Measurements from ENCODE around the gene PRSS22. TPM values are rescaled to one million over a fixed set of nuclear protein-coding genes. Genes with fewer than 3 reads are reported as not detected.

Gene PRSS22
- total and polyA plus RNA-seq, 2 experiments from 2014 or later = 1.3 to 2.0 TPM

DNA sequence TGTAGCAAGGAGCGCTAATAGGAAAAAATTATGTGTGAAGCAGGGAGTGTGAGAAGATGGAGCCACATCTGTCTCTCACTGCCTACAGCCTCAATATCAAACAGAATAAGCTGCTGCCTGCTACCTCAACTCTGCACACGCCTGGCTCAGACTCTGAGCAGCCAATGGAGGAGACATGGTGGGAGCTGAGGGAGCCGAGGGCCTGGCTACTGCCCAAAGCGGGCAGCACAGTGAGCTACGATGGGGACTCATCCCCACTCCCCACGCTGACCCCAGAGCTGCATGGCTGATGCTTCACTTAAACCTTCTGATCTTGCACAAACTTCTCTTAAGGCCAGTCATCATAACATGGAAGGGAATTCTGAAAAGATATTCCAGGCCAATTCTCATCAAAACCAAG lies 14.0 kb upstream of the PRSS22 start (continued):
- TF ChIP-seq, protein P1, sequence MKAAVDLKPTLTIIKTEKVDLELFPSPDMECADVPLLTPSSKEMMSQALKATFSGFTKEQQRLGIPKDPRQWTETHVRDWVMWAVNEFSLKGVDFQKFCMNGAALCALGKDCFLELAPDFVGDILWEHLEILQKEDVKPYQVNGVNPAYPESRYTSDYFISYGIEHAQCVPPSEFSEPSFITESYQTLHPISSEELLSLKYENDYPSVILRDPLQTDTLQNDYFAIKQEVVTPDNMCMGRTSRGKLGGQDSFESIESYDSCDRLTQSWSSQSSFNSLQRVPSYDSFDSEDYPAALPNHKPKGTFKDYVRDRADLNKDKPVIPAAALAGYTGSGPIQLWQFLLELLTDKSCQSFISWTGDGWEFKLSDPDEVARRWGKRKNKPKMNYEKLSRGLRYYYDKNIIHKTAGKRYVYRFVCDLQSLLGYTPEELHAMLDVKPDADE (IDR thresholded peaks at IDR 0.05) = no peak
- TF ChIP-seq, protein P2, sequence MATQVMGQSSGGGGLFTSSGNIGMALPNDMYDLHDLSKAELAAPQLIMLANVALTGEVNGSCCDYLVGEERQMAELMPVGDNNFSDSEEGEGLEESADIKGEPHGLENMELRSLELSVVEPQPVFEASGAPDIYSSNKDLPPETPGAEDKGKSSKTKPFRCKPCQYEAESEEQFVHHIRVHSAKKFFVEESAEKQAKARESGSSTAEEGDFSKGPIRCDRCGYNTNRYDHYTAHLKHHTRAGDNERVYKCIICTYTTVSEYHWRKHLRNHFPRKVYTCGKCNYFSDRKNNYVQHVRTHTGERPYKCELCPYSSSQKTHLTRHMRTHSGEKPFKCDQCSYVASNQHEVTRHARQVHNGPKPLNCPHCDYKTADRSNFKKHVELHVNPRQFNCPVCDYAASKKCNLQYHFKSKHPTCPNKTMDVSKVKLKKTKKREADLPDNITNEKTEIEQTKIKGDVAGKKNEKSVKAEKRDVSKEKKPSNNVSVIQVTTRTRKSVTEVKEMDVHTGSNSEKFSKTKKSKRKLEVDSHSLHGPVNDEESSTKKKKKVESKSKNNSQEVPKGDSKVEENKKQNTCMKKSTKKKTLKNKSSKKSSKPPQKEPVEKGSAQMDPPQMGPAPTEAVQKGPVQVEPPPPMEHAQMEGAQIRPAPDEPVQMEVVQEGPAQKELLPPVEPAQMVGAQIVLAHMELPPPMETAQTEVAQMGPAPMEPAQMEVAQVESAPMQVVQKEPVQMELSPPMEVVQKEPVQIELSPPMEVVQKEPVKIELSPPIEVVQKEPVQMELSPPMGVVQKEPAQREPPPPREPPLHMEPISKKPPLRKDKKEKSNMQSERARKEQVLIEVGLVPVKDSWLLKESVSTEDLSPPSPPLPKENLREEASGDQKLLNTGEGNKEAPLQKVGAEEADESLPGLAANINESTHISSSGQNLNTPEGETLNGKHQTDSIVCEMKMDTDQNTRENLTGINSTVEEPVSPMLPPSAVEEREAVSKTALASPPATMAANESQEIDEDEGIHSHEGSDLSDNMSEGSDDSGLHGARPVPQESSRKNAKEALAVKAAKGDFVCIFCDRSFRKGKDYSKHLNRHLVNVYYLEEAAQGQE (IDR thresholded peaks at IDR 0.05; ENCODE audit: unreplicated experiment) = no peak
- TF ChIP-seq EZH2 (IDR thresholded peaks at IDR 0.05; ENCODE audit: low read depth, unreplicated experiment) = no peak
- no peak for TF ChIP-seq CREB1 (CRISPR knock-in tag; IDR thresholded peaks at IDR 0.05; ENCODE audit: low read depth)

DNA sequence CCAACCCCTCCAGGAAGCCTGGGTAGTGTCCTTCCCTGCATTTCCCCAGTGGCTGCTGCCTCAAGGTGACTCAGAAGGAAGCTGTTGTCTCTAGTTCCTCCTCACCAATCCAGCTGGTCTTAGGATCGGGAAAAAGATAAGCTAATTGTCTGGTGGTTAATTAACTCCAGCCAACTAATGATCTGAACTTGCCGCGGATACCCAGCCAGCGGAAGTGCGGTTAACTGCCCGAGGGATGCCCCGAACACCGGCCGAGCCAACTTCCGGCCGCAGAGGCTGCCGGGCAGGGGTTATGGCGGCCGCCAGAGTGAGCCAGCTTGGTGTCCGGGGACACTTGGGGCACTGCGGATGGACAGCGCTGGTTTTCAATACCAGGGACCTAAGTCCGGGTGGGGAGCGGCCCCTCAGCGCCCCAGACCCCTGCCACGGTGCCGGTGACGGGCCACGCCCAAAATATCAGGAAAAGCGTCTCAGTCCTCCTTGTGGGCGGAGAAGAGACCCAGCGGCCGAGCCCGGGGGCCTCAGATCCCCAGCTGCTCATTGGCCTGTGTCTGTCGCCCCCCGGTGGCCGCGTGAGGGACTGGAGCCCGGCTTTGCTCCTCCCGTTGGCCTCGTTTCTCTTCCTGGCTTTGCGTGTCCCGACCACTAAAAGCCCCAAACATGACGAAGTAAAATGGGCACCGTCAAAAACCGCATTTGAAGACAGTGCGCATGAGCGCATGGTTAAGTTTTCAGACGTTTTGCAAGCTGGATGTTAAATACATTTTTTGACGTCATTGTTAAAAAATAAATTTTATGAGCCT lies 10.2 kb upstream of the PRSS22 start:
- no peaks in the 10 kb centered on the region for H3K36me3 Mint-ChIP-seq (ENCODE audit: low read depth)
- Histone ChIP-seq H4K20me1 (replicated peaks; ENCODE audit: insufficient read depth) (no peaks in the 10 kb centered on the region), H2AFZ (peak overlapping the region; percentile 99), H3K36me3 (ENCODE audit: insufficient read depth) (no peaks in the 10 kb centered on the region), H3K27ac (ENCODE audit: low read depth) (peak overlapping the region; percentile 90), H3K4me3 (peak overlapping the region; percentile 64), H3K27me3 (ENCODE audit: insufficient read depth) (peaks cover 56% of the 10 kb centered on the region), H3K4me1 (ENCODE audit: insufficient read depth) (peaks cover 5% of the 10 kb centered on the region; the same call in 1 of the 2 replicates), H3K4me2 (peak overlapping the region; percentile 80), H3K9me2 (ENCODE audit: insufficient read depth) (no peaks in the 10 kb centered on the region; the same call in 1 of the 2 replicates), H3F3A (replicated peaks; ENCODE audit: low read depth) (no peaks in the 10 kb centered on the region), H3K79me2 (replicated peaks; ENCODE audit: insufficient read depth) (no peaks in the 10 kb centered on the region)
- H3K27me3 Mint-ChIP-seq (ENCODE audit: insufficient read depth, low read depth, poor library complexity) = peaks cover 25% of the 10 kb centered on the region
- H3K4me1 Mint-ChIP-seq = no peaks in the 10 kb centered on the region
- no peaks in the 10 kb centered on the region for H3K9me3 Mint-ChIP-seq
- DNase-seq (ENCODE audit: low spot score) (peak; percentile 94), ATAC-seq (peak; percentile 97)
- TF ChIP-seq, protein P3, sequence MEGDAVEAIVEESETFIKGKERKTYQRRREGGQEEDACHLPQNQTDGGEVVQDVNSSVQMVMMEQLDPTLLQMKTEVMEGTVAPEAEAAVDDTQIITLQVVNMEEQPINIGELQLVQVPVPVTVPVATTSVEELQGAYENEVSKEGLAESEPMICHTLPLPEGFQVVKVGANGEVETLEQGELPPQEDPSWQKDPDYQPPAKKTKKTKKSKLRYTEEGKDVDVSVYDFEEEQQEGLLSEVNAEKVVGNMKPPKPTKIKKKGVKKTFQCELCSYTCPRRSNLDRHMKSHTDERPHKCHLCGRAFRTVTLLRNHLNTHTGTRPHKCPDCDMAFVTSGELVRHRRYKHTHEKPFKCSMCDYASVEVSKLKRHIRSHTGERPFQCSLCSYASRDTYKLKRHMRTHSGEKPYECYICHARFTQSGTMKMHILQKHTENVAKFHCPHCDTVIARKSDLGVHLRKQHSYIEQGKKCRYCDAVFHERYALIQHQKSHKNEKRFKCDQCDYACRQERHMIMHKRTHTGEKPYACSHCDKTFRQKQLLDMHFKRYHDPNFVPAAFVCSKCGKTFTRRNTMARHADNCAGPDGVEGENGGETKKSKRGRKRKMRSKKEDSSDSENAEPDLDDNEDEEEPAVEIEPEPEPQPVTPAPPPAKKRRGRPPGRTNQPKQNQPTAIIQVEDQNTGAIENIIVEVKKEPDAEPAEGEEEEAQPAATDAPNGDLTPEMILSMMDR (conservative IDR thresholded peaks at IDR 0.05; ENCODE audit: low read depth in 2 of 2) = peak; percentile 84 to 94
- TF ChIP-seq, protein P1 (IDR thresholded peaks at IDR 0.05) = peak; percentile 66
- peak; percentile 63; the same call in 1 of the 2 replicates for TF ChIP-seq ZNF114 (CRISPR knock-in tag; IDR thresholded peaks at IDR 0.05)
- no peak for TF ChIP-seq EZH2phosphoT487 (IDR thresholded peaks at IDR 0.05; ENCODE audit: unreplicated experiment)
- peak; percentile 72 for TF ChIP-seq CREB1 (CRISPR knock-in tag; IDR thresholded peaks at IDR 0.05; ENCODE audit: low read depth)
- peak; percentile 79 for TF ChIP-seq POLR2AphosphoS5 (IDR thresholded peaks at IDR 0.05; ENCODE audit: low read depth)
- TF ChIP-seq JUNB (IDR thresholded peaks at IDR 0.05; ENCODE audit: unreplicated experiment) = no peak
- H3K27ac Mint-ChIP-seq = peak overlapping the region; percentile 91
- H3K4me3 Mint-ChIP-seq = peak overlapping the region; percentile 84

Measured in GM23338 (cell line).